Nephron progenitor cell (in vitro differentiated cells): ENCODE data around the gene DKK1.

Experiments
- DNase-seq: peaks from one replicate; pipeline ENCODE4 v3.0.0; 2021
- H3K27ac Mint-ChIP-seq: 2 replicates; pipeline ENCODE4 v1.8.0; 2021; ENCODE audit warnings: mild to moderate bottlenecking, moderate library complexity, mixed read lengths
- H3K27me3 Mint-ChIP-seq: 2 replicates; pipeline ENCODE4 v1.8.0; 2021; ENCODE audit warnings: mild to moderate bottlenecking, low read depth, mixed read lengths; ENCODE audit not compliant: poor library complexity
- H3K36me3 Mint-ChIP-seq: 2 replicates; pipeline ENCODE4 v1.8.0; 2021; ENCODE audit warnings: low read depth, mixed read lengths
- H3K4me1 Mint-ChIP-seq: 2 replicates; pipeline ENCODE4 v1.8.0; 2021; ENCODE audit warnings: mixed read lengths
- H3K4me3 Mint-ChIP-seq: 2 replicates; pipeline ENCODE4 v1.8.0; 2021; ENCODE audit warnings: mild to moderate bottlenecking, moderate library complexity, mixed read lengths
- H3K9me3 Mint-ChIP-seq: 2 replicates; pipeline ENCODE4 v1.8.0; 2021; ENCODE audit warnings: mild to moderate bottlenecking, moderate library complexity, mixed read lengths
- CTCF ChIP-seq: fragments of 200-600 bp; sonication (generic); IDR thresholded peaks from 2 replicates; pipeline ENCODE4 v1.5.0; 2021; ENCODE audit warnings: antibody characterized with exemption

Gene DKK1

GRCh38 chr10:52313256-52313932 lies 687 bp upstream of the DKK1 start:
- Mint-ChIP-seq H3K9me3 (no peaks in the 10 kb centered on the region), H3K4me3 (peak overlapping the region; percentile 99), H3K4me1 (peaks cover 85% of the 10 kb centered on the region), H3K36me3 (no peaks in the 10 kb centered on the region), H3K27me3 (no peaks in the 10 kb centered on the region), H3K27ac (peak overlapping the region; percentile 96)
- peak; percentile 35 for DNase-seq
- no peak for TF ChIP-seq CTCF

- Mint-ChIP-seq H3K27me3 (no peaks in the 10 kb centered on the region), H3K36me3 (no peaks in the 10 kb centered on the region), H3K9me3 (no peaks in the 10 kb centered on the region), H3K27ac (peak overlapping the region; percentile 91), H3K4me1 (peaks cover 76% of the 10 kb centered on the region), H3K4me3 (peak overlapping the region; percentile 99)
- peak; percentile 47 for DNase-seq
- TF ChIP-seq CTCF: no peak
Observed at GRCh38 chr10:52314822-52315552, 906 bp downstream of the DKK1 start.

- Mint-ChIP-seq H3K36me3 (no peaks in the 10 kb centered on the region), H3K27ac (no peak overlapping the region), H3K4me1 (peaks cover 70% of the 10 kb centered on the region), H3K27me3 (no peaks in the 10 kb centered on the region), H3K9me3 (no peaks in the 10 kb centered on the region), H3K4me3 (peak overlapping the region; percentile 99)
- no peak for TF ChIP-seq CTCF
- no peak for DNase-seq
Observed at GRCh38 chr10:52316001-52316400, 1.9 kb downstream of the DKK1 start.

GRCh38 chr10:52316500-52316899 lies 2.4 kb downstream of the DKK1 start:
- Mint-ChIP-seq H3K27me3 (no peaks in the 10 kb centered on the region), H3K4me3 (peak overlapping the region; percentile 99), H3K9me3 (no peaks in the 10 kb centered on the region), H3K27ac (no peak overlapping the region), H3K36me3 (no peaks in the 10 kb centered on the region), H3K4me1 (peaks cover 66% of the 10 kb centered on the region)
- DNase-seq: no peak
- TF ChIP-seq CTCF: no peak

- Mint-ChIP-seq H3K27me3 (no peaks in the 10 kb centered on the region), H3K27ac (peak overlapping the region; percentile 97), H3K4me3 (peak overlapping the region; percentile 74), H3K4me1 (peaks cover 49% of the 10 kb centered on the region), H3K36me3 (no peaks in the 10 kb centered on the region), H3K9me3 (no peaks in the 10 kb centered on the region)
- no peak for TF ChIP-seq CTCF
- DNase-seq: no peak
Observed at GRCh38 chr10:52318136-52318701, 4.1 kb downstream of the DKK1 start.
